NOMO-1 treated with dmso at 0.1 percent for 144 hours (cell line): ENCODE measurements around the gene RNF167.

ENCODE experiments used
- DNase-seq: peaks from one replicate; lab custom pipeline; 2025; ENCODE audit not compliant: unreplicated experiment; lab: John Stamatoyannopoulos, UW

Gene RNF167

GRCh38 chr17:4939796-4940554 is at the start of gene RNF167, which contains the start of gene SLC25A11:
Gene RNF167, plus strand, starts transcription at chr17:4940268. Its CDS starts 642 bp downstream, at chr17:4940910.
Gene SLC25A11, minus strand, starts transcription at chr17:4940046. Its CDS starts 136 bp downstream, at chr17:4939910.
- peak; percentile 99 for DNase-seq

GRCh38 chr17:4891411-4892410 is 48.4 kb upstream of the RNF167 start:
- no peak for DNase-seq

GRCh38 chr17:4892499-4893221 is 47.4 kb upstream of the RNF167 start:
- DNase-seq, result no peak

- no peak for DNase-seq
These were observed 46.8 kb upstream of the RNF167 start for GRCh38 chr17:4893272-4893671.

GRCh38 chr17:4893721-4894560 is 46.1 kb upstream of the RNF167 start:
- no peak for DNase-seq

- no peak for DNase-seq
These were observed 44.9 kb upstream of the RNF167 start for GRCh38 chr17:4895121-4895520.

GRCh38 chr17:4895657-4896331 is 44.3 kb upstream of the RNF167 start:
- DNase-seq, result no peak

- no peak for DNase-seq
These were observed 43.5 kb upstream of the RNF167 start for GRCh38 chr17:4896332-4897197.

GRCh38 chr17:4897198-4897687 is 42.8 kb upstream of the RNF167 start:
- DNase-seq, result no peak

GRCh38 chr17:4897785-4898184 is 42.3 kb upstream of the RNF167 start:
- no peak for DNase-seq

GRCh38 chr17:4898351-4898750 is 41.7 kb upstream of the RNF167 start:
- no peak for DNase-seq

GRCh38 chr17:4898927-4899326 is 41.1 kb upstream of the RNF167 start:
- no peak for DNase-seq

- peak; percentile 51 for DNase-seq
These were observed 40.5 kb upstream of the RNF167 start, which contains the start of gene C17orf107 for GRCh38 chr17:4899341-4900230. Gene C17orf107, plus strand, starts transcription at chr17:4899536. Its CDS starts 227 bp downstream, at chr17:4899763.

- DNase-seq, result no peak
These were observed 39.6 kb upstream of the RNF167 start for GRCh38 chr17:4900231-4901107.

GRCh38 chr17:4901108-4901647 is 38.9 kb upstream of the RNF167 start:
- DNase-seq, result no peak
